WTC11 (cell line): ENCODE measurements around the gene OBSL1. TPM values are rescaled to one million over a fixed set of nuclear protein-coding genes. Genes with fewer than 3 reads are reported as not detected.

Experiments used
- ATF1 ChIP-seq: sonication (generic); formaldehyde crosslinking; IDR thresholded peaks from 2 replicates; pipeline ENCODE4 v1.8.1; 2023; ENCODE audit warnings: mild to moderate bottlenecking, moderate library complexity, missing genetic modification reagents
- CBFB ChIP-seq: sonication (generic); formaldehyde crosslinking; IDR thresholded peaks from 2 replicates; pipeline ENCODE4 v1.8.1; 2022; ENCODE audit warnings: mild to moderate bottlenecking, low read depth, missing genetic modification reagents
- ELF4 ChIP-seq: sonication (generic); formaldehyde crosslinking; IDR thresholded peaks from 2 replicates; pipeline ENCODE4 v1.8.1; 2022; ENCODE audit warnings: low read depth, mild to moderate bottlenecking, moderate library complexity, missing genetic modification reagents
- EMX1 ChIP-seq: fragments of 250-450 bp; sonication (Bioruptor Pico); IDR thresholded peaks from 2 replicates; pipeline ENCODE4 v1.8.0; 2021; ENCODE audit warnings: mild to moderate bottlenecking
- ESRRA ChIP-seq: sonication (generic); formaldehyde crosslinking; IDR thresholded peaks from 2 replicates; pipeline ENCODE4 v1.8.1; 2022; ENCODE audit warnings: mild to moderate bottlenecking, missing genetic modification reagents, borderline replicate concordance
- FOXJ3 ChIP-seq: sonication (generic); formaldehyde crosslinking; IDR thresholded peaks from 2 replicates; pipeline ENCODE4 v1.9.0; 2021; ENCODE audit warnings: missing genetic modification reagents, mild to moderate bottlenecking, borderline replicate concordance
- FOXP1 ChIP-seq: sonication (generic); formaldehyde crosslinking; IDR thresholded peaks from 2 replicates; pipeline ENCODE4 v1.8.0; 2022; ENCODE audit warnings: missing genetic modification reagents, mild to moderate bottlenecking, moderate library complexity, borderline replicate concordance
- IRF2 ChIP-seq: sonication (generic); formaldehyde crosslinking; IDR thresholded peaks from 2 replicates; pipeline ENCODE4 v1.8.0; 2022; ENCODE audit warnings: low read depth, missing genetic modification reagents, borderline replicate concordance
- JUN ChIP-seq: sonication (generic); formaldehyde crosslinking; IDR thresholded peaks from 2 replicates; pipeline ENCODE4 v1.8.0; 2023; ENCODE audit warnings: mild to moderate bottlenecking, missing genetic modification reagents
- MYBL2 ChIP-seq: sonication (generic); formaldehyde crosslinking; IDR thresholded peaks from 2 replicates; pipeline ENCODE4 v1.8.1; 2023; ENCODE audit warnings: mild to moderate bottlenecking, moderate library complexity, missing genetic modification reagents
- NFATC4 ChIP-seq: fragments of 250-450 bp; sonication (Bioruptor Pico); IDR thresholded peaks from 2 replicates; pipeline ENCODE4 v1.9.0; 2021; ENCODE audit warnings: mild to moderate bottlenecking
- NFE2L1 ChIP-seq: sonication (generic); formaldehyde crosslinking; IDR thresholded peaks from 2 replicates; pipeline ENCODE4 v1.8.1; 2023; ENCODE audit warnings: missing genetic modification reagents
- NR1H2 ChIP-seq: sonication (generic); formaldehyde crosslinking; IDR thresholded peaks from 2 replicates; pipeline ENCODE4 v1.9.0; 2021; ENCODE audit warnings: mild to moderate bottlenecking, moderate library complexity, missing genetic modification reagents
- NR2C2 ChIP-seq: sonication (generic); formaldehyde crosslinking; IDR thresholded peaks from 2 replicates; pipeline ENCODE4 v1.8.0; 2022; ENCODE audit warnings: mild to moderate bottlenecking, missing genetic modification reagents
- PRRX2 ChIP-seq: fragments of 250-450 bp; sonication (Bioruptor Pico); IDR thresholded peaks from 2 replicates; pipeline ENCODE4 v1.8.0; 2021; ENCODE audit warnings: mild to moderate bottlenecking
- RELA ChIP-seq: sonication (generic); formaldehyde crosslinking; IDR thresholded peaks from 2 replicates; pipeline ENCODE4 v1.8.1; 2022; ENCODE audit warnings: missing genetic modification reagents, mild to moderate bottlenecking, borderline replicate concordance
- RORB ChIP-seq: fragments of 250-450 bp; sonication (Bioruptor Pico); IDR thresholded peaks from 2 replicates; pipeline ENCODE4 v1.9.0; 2021; ENCODE audit warnings: mild to moderate bottlenecking
- SOX15 ChIP-seq: fragments of 250-450 bp; sonication (Bioruptor Pico); IDR thresholded peaks from 2 replicates; pipeline ENCODE4 v1.9.0; 2021; ENCODE audit warnings: mild to moderate bottlenecking
- TCF7 ChIP-seq: sonication (generic); formaldehyde crosslinking; IDR thresholded peaks from 2 replicates; pipeline ENCODE4 v1.8.0; 2022; ENCODE audit warnings: mild to moderate bottlenecking, low read depth, missing genetic modification reagents, moderate library complexity
- TEAD1 ChIP-seq: sonication (generic); formaldehyde crosslinking; IDR thresholded peaks from 2 replicates; pipeline ENCODE4 v1.8.0; 2022; ENCODE audit warnings: mild to moderate bottlenecking, missing genetic modification reagents
- TEAD4 ChIP-seq: sonication (generic); formaldehyde crosslinking; IDR thresholded peaks from 2 replicates; pipeline ENCODE4 v1.8.0; 2022; ENCODE audit warnings: mild to moderate bottlenecking, missing genetic modification reagents
- TP53 ChIP-seq: sonication (generic); formaldehyde crosslinking; IDR thresholded peaks from 2 replicates; pipeline ENCODE4 v1.8.1; 2023; ENCODE audit warnings: mild to moderate bottlenecking, missing genetic modification reagents
- ZNF219 ChIP-seq: sonication (generic); formaldehyde crosslinking; IDR thresholded peaks from 2 replicates; pipeline ENCODE4 v1.8.0; 2023; ENCODE audit warnings: missing genetic modification reagents, mild to moderate bottlenecking, borderline replicate concordance
- ZNF232 ChIP-seq: sonication (generic); formaldehyde crosslinking; IDR thresholded peaks from 2 replicates; pipeline ENCODE4 v1.8.0; 2022; ENCODE audit warnings: mild to moderate bottlenecking, missing genetic modification reagents
- ZNF263 ChIP-seq: sonication (generic); formaldehyde crosslinking; IDR thresholded peaks from 2 replicates; pipeline ENCODE4 v1.8.1; 2022; ENCODE audit warnings: low read depth, mild to moderate bottlenecking, moderate library complexity, missing genetic modification reagents
- ZNF396 ChIP-seq: fragments of 250-450 bp; sonication (Bioruptor Pico); IDR thresholded peaks from 2 replicates; pipeline ENCODE4 v1.8.0; 2021; ENCODE audit warnings: mild to moderate bottlenecking, moderate library complexity, borderline replicate concordance
- ZNF423 ChIP-seq: fragments of 250-450 bp; sonication (Bioruptor Pico); IDR thresholded peaks from 2 replicates; pipeline ENCODE4 v2.1.2; 2022; ENCODE audit warnings: mild to moderate bottlenecking, moderate library complexity
- ZNF671 ChIP-seq: fragments of 250-450 bp; sonication (Bioruptor Pico); IDR thresholded peaks from 2 replicates; pipeline ENCODE4 v1.8.0; 2021; ENCODE audit warnings: mild to moderate bottlenecking
- total RNA-seq: library from RNA; stranded (reverse); gene quantifications from 3 replicates; pipeline ENCODE4 v1.2.3, GENCODE V29; 2021
- TF ChIP-seq, protein P1 (sequence below): sonication (generic); formaldehyde crosslinking; IDR thresholded peaks from 2 replicates; pipeline ENCODE4 v1.8.1; 2022; ENCODE audit warnings: low read depth, missing genetic modification reagents, borderline replicate concordance
- TF ChIP-seq, protein P2 (sequence below): fragments of 250-450 bp; sonication (Bioruptor Pico); IDR thresholded peaks from 2 replicates; pipeline ENCODE4 v1.9.0; 2021; ENCODE audit warnings: mild to moderate bottlenecking
- TF ChIP-seq, protein P3 (sequence below): fragments of 250-450 bp; sonication (Bioruptor Pico); IDR thresholded peaks from 2 replicates; pipeline ENCODE4 v1.9.0; 2021; ENCODE audit warnings: moderate library complexity, mild to moderate bottlenecking, inconsistent platforms, borderline replicate concordance
- TF ChIP-seq, protein P4 (sequence below): sonication (generic); formaldehyde crosslinking; conservative IDR thresholded peaks from 2 replicates; pipeline ENCODE4 v1.8.1; 2022; ENCODE audit warnings: mild to moderate bottlenecking, missing genetic modification reagents
- TF ChIP-seq, protein P5 (sequence below): sonication (generic); formaldehyde crosslinking; IDR thresholded peaks from 2 replicates; pipeline ENCODE4 v1.8.1; 2022; ENCODE audit warnings: low read depth, mild to moderate bottlenecking, moderate library complexity, missing genetic modification reagents, borderline replicate concordance
- TF ChIP-seq, protein P6 (sequence below): fragments of 250-450 bp; sonication (Bioruptor Pico); IDR thresholded peaks from 2 replicates; pipeline ENCODE4 v1.9.0; 2021; ENCODE audit warnings: mild to moderate bottlenecking
- TF ChIP-seq, protein P7 (sequence below): sonication (generic); formaldehyde crosslinking; IDR thresholded peaks from 2 replicates; pipeline ENCODE4 v1.8.1; 2023; ENCODE audit warnings: mild to moderate bottlenecking, missing genetic modification reagents, moderate library complexity

OBSL1 gene
- total RNA-seq, 1 experiment from 2014 or later, result 159 TPM

DNA sequence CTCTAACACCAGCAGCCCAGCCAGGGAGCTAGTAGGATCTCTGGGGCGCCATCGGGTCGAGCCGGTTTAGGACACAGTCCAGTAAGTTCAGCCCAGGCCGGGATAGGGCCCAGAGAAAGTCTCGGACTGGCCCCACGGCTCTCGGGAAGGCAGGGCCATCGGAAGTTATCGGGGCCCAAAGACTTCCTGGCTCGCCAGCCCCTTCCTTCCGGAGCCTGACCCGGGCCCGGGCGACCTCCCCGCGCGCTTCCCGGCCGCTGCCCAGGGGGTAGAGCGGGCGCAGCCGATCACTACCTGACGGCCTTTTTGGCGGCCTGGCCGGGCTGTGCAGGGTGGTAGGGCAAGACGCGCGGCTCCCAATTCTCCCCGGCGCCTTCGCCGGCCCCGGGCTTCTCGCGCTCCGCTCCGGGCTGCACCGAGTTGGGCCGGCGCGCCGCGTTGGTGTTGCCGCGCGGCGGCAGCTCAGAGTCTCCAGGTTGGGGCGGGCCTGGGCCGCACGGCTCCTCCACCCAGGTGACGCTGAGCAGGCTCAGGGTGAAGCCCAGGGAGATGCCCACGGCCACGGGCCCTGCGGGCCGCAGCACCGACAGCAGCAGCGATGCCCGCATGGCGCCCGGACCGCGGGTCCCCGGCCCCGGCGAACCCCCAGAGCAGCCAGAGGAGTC is 28.3 kb downstream of the OBSL1 start (continued):
- TF ChIP-seq, protein P1, sequence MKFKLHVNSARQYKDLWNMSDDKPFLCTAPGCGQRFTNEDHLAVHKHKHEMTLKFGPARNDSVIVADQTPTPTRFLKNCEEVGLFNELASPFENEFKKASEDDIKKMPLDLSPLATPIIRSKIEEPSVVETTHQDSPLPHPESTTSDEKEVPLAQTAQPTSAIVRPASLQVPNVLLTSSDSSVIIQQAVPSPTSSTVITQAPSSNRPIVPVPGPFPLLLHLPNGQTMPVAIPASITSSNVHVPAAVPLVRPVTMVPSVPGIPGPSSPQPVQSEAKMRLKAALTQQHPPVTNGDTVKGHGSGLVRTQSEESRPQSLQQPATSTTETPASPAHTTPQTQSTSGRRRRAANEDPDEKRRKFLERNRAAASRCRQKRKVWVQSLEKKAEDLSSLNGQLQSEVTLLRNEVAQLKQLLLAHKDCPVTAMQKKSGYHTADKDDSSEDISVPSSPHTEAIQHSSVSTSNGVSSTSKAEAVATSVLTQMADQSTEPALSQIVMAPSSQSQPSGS (CRISPR knock-in tag), result no peak
- 0 out of 2 replicates have a peak, but pooled peaks have one; percentile 53 for TF ChIP-seq JUN (CRISPR knock-in tag)
- no peak for TF ChIP-seq ZNF263 (CRISPR knock-in tag)
- TF ChIP-seq, protein P2, sequence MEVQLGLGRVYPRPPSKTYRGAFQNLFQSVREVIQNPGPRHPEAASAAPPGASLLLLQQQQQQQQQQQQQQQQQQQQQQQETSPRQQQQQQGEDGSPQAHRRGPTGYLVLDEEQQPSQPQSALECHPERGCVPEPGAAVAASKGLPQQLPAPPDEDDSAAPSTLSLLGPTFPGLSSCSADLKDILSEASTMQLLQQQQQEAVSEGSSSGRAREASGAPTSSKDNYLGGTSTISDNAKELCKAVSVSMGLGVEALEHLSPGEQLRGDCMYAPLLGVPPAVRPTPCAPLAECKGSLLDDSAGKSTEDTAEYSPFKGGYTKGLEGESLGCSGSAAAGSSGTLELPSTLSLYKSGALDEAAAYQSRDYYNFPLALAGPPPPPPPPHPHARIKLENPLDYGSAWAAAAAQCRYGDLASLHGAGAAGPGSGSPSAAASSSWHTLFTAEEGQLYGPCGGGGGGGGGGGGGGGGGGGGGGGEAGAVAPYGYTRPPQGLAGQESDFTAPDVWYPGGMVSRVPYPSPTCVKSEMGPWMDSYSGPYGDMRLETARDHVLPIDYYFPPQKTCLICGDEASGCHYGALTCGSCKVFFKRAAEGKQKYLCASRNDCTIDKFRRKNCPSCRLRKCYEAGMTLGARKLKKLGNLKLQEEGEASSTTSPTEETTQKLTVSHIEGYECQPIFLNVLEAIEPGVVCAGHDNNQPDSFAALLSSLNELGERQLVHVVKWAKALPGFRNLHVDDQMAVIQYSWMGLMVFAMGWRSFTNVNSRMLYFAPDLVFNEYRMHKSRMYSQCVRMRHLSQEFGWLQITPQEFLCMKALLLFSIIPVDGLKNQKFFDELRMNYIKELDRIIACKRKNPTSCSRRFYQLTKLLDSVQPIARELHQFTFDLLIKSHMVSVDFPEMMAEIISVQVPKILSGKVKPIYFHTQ (CRISPR knock-in tag), result no peak
- TF ChIP-seq ESRRA (CRISPR knock-in tag), result peak; percentile 12; the same call in 1 of the 2 replicates
- TF ChIP-seq MYBL2 (CRISPR knock-in tag), result no peak
- TF ChIP-seq TEAD4, result no peak
- TF ChIP-seq SOX15 (CRISPR knock-in tag), result no peak
- TF ChIP-seq RELA (CRISPR knock-in tag), result peak; percentile 21; the same call in 1 of the 2 replicates
- TF ChIP-seq FOXP1 (CRISPR knock-in tag), result no peak
- TF ChIP-seq, protein P3, sequence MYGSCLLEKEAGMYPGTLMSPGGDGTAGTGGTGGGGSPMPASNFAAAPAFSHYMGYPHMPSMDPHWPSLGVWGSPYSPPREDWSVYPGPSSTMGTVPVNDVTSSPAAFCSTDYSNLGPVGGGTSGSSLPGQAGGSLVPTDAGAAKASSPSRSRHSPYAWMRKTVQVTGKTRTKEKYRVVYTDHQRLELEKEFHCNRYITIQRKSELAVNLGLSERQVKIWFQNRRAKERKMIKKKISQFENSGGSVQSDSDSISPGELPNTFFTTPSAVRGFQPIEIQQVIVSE (CRISPR knock-in tag), result no peak
- no peak for TF ChIP-seq NFE2L1 (CRISPR knock-in tag)
- TF ChIP-seq, protein P4, sequence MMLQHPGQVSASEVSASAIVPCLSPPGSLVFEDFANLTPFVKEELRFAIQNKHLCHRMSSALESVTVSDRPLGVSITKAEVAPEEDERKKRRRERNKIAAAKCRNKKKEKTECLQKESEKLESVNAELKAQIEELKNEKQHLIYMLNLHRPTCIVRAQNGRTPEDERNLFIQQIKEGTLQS (CRISPR knock-in tag), result no peak
- TF ChIP-seq NR2C2 (CRISPR knock-in tag), result no peak
- TF ChIP-seq, protein P5, sequence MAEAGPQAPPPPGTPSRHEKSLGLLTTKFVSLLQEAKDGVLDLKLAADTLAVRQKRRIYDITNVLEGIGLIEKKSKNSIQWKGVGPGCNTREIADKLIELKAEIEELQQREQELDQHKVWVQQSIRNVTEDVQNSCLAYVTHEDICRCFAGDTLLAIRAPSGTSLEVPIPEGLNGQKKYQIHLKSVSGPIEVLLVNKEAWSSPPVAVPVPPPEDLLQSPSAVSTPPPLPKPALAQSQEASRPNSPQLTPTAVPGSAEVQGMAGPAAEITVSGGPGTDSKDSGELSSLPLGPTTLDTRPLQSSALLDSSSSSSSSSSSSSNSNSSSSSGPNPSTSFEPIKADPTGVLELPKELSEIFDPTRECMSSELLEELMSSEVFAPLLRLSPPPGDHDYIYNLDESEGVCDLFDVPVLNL (CRISPR knock-in tag), result no peak
- no peak for TF ChIP-seq NR1H2 (CRISPR knock-in tag)
- peak; percentile 68; the same call in 1 of the 2 replicates for TF ChIP-seq ZNF423
- TF ChIP-seq TP53 (CRISPR knock-in tag), result no peak
- no peak for TF ChIP-seq NFATC4 (CRISPR knock-in tag)
- TF ChIP-seq ZNF219 (CRISPR knock-in tag), result no peak
- TF ChIP-seq TCF7 (CRISPR knock-in tag), result no peak
- no peak for TF ChIP-seq RORB (CRISPR knock-in tag)
- TF ChIP-seq EMX1, result no peak
- TF ChIP-seq ELF4 (CRISPR knock-in tag), result 0 out of 2 replicates have a peak, but pooled peaks have one; percentile 27
- no peak for TF ChIP-seq ZNF671 (CRISPR knock-in tag)
- no peak for TF ChIP-seq IRF2
- TF ChIP-seq ZNF396 (CRISPR knock-in tag), result no peak
- TF ChIP-seq CBFB (CRISPR knock-in tag), result no peak
- TF ChIP-seq TEAD1, result no peak
- no peak for TF ChIP-seq ZNF232 (CRISPR knock-in tag)
- TF ChIP-seq, protein P6, sequence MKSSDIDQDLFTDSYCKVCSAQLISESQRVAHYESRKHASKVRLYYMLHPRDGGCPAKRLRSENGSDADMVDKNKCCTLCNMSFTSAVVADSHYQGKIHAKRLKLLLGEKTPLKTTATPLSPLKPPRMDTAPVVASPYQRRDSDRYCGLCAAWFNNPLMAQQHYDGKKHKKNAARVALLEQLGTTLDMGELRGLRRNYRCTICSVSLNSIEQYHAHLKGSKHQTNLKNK (CRISPR knock-in tag), result no peak
- TF ChIP-seq, protein P7, sequence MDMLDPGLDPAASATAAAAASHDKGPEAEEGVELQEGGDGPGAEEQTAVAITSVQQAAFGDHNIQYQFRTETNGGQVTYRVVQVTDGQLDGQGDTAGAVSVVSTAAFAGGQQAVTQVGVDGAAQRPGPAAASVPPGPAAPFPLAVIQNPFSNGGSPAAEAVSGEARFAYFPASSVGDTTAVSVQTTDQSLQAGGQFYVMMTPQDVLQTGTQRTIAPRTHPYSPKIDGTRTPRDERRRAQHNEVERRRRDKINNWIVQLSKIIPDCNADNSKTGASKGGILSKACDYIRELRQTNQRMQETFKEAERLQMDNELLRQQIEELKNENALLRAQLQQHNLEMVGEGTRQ (CRISPR knock-in tag), result no peak
- TF ChIP-seq FOXJ3 (CRISPR knock-in tag), result no peak
- TF ChIP-seq PRRX2 (CRISPR knock-in tag), result no peak
- no peak for TF ChIP-seq ATF1 (CRISPR knock-in tag)
